Measurements from ENCODE around the gene KLF12.

The KLF12 gene

GRCh38 chr13:74166261-74167004, 32.2 kb upstream of the KLF12 start:
- peak overlapping the region; percentile 75 for H3K27ac ChIP-seq
- no peak for TF ChIP-seq CTCF (conservative IDR thresholded peaks at IDR 0.05)

GRCh38 chr13:74162782-74163181, 28.6 kb upstream of the KLF12 start:
- no peak overlapping the region for H3K27ac ChIP-seq

GRCh38 chr13:74162135-74162534, 27.9 kb upstream of the KLF12 start:
- no peak overlapping the region for H3K27ac ChIP-seq
- no peak for TF ChIP-seq CTCF (conservative IDR thresholded peaks at IDR 0.05)

More at GRCh38 chr13:74162782-74163181, 28.6 kb upstream of the KLF12 start:
- TF ChIP-seq CTCF (conservative IDR thresholded peaks at IDR 0.05), result no peak

- TF ChIP-seq CTCF (conservative IDR thresholded peaks at IDR 0.05), result no peak
- no peak overlapping the region for H3K27ac ChIP-seq
Measured at GRCh38 chr13:74158571-74159352, 24.6 kb upstream of the KLF12 start.

GRCh38 chr13:74158028-74158427, 23.8 kb upstream of the KLF12 start:
- no peak overlapping the region for H3K27ac ChIP-seq
- no peak for TF ChIP-seq CTCF (conservative IDR thresholded peaks at IDR 0.05)

GRCh38 chr13:74154981-74155380, 20.8 kb upstream of the KLF12 start:
- no peak overlapping the region for H3K27ac ChIP-seq
- TF ChIP-seq CTCF (conservative IDR thresholded peaks at IDR 0.05), result no peak

GRCh38 chr13:74153316-74153715, 19.1 kb upstream of the KLF12 start:
- no peak overlapping the region for H3K27ac ChIP-seq
- no peak for TF ChIP-seq CTCF (conservative IDR thresholded peaks at IDR 0.05)

Data from VCaP (cell line).